Measurements from ENCODE around the gene GPD2. TPM values are rescaled to one million over a fixed set of nuclear protein-coding genes. Genes with fewer than 3 reads are reported as not detected.

Gene GPD2
- total and polyA plus RNA-seq, 2 of the 8 experiments (the other 6 are each of a cell fraction or from before 2014, with no cell fraction given), result 8.4 to 43.1 TPM

GRCh38 chr2:156586621-156587020 is 150.4 kb downstream of the GPD2 start:
- H4K5ac ChIP-seq (ENCODE audit: insufficient read length, low read depth, low read length), result no peak overlapping the region
- no peaks in the 10 kb centered on the region for H3K27me3 ChIP-seq (replicated peaks in 1 of 4; ENCODE audit: control insufficient read depth in 3 of 4, extremely low read depth in 1 of 4, insufficient read depth in 3 of 4, low read length in 3 of 4)
- no peak overlapping the region for H2BK120ac ChIP-seq (replicated peaks; ENCODE audit: low read depth, low read length)
- no peaks in the 10 kb centered on the region for H3K79me2 ChIP-seq (ENCODE audit: control insufficient read depth in 1 of 2, insufficient read depth in 2 of 2, low read length in 2 of 2)
- no peak for FAIRE-seq
- no peak overlapping the region for H3K56ac ChIP-seq (replicated peaks; ENCODE audit: insufficient read length, low read depth, low read length)
- no peak overlapping the region for H2BK12ac ChIP-seq (ENCODE audit: low read depth, low read length)
- H2AFZ ChIP-seq (ENCODE audit: low read length), result no peak overlapping the region
- no peak overlapping the region for H3K4me3 ChIP-seq (ENCODE audit: extremely low read depth in 1 of 4, insufficient read depth in 2 of 4, low read depth in 3 of 4, low read length in 4 of 4)
- no peak overlapping the region for H2AK5ac ChIP-seq (ENCODE audit: low read depth, low read length)
- no peak overlapping the region for H3K23ac ChIP-seq (ENCODE audit: insufficient read length)
- H3K14ac ChIP-seq (ENCODE audit: insufficient read length), result no peak overlapping the region
- H4K20me1 ChIP-seq (replicated peaks in 1 of 2; ENCODE audit: control insufficient read depth in 1 of 2, insufficient read depth in 2 of 2, low read length in 2 of 2), result no peaks in the 10 kb centered on the region
- no peak for DNase-seq (ENCODE audit: low read depth in 1 of 2, low spot score in 2 of 2)
- H3K23me2 ChIP-seq (ENCODE audit: low read depth, low read length), result no peaks in the 10 kb centered on the region
- H3K4me2 ChIP-seq (ENCODE audit: insufficient read depth in 1 of 2, low read depth in 2 of 2, low read length in 2 of 2), result no peak overlapping the region
- H4K91ac ChIP-seq (replicated peaks; ENCODE audit: insufficient read length, low read length), result no peak overlapping the region
- no peak overlapping the region for H3K9ac ChIP-seq (replicated peaks in 1 of 4; ENCODE audit: extremely low read depth in 1 of 4, low read depth in 3 of 4, low read length in 3 of 4)
- no peak overlapping the region for H2BK15ac ChIP-seq (ENCODE audit: low read length)
- peaks cover 0 to 4% (median 0%) of the 10 kb centered on the region in 4 experiments; a peak in 1 of 7 replicates for H3K4me1 ChIP-seq (replicated peaks in 1 of 4; ENCODE audit: control insufficient read depth in 3 of 4, insufficient read depth in 4 of 4, low read length in 3 of 4)
- no peak overlapping the region for H2BK5ac ChIP-seq (ENCODE audit: low read depth, low read length)
- H3K27ac ChIP-seq (ENCODE audit: low read depth, low read length), result no peak overlapping the region
- H3K4ac ChIP-seq (replicated peaks; ENCODE audit: insufficient read length, low read depth, low read length), result no peak overlapping the region
- POLR2A ChIA-PET (ENCODE audit: partially characterized antibody), result no interaction called here
- CTCF ChIA-PET (ENCODE audit: partially characterized antibody), result interaction anchor here (0.5 to 1.8 kb wide), 8 partner anchors 9 to 607 kb away, joined by 3 to 11 read pairs (median 3); no protein-coding TSS in a partner anchor
- no peaks in the 10 kb centered on the region for H3K79me1 ChIP-seq (ENCODE audit: low read depth, low read length)
- no peak overlapping the region for H2BK20ac ChIP-seq (ENCODE audit: low read length)
- no peaks in the 10 kb centered on the region for H3K36me3 ChIP-seq (ENCODE audit: control insufficient read depth in 2 of 4, insufficient read depth in 4 of 4, low read length in 3 of 4)
- H3K9me3 ChIP-seq (ENCODE audit: insufficient read depth in 2 of 2, low read depth in 1 of 2, low read length in 1 of 2), result no peaks in the 10 kb centered on the region
- no peak overlapping the region for H4K8ac ChIP-seq (ENCODE audit: extremely low read depth, insufficient read depth, low read length)
- no peak overlapping the region for H3K18ac ChIP-seq (ENCODE audit: extremely low read depth, low read length)
- WGBS, 2 experiments (ENCODE audit: extremely low coverage in 1 of 2, insufficient coverage in 1 of 2, insufficient read length in 1 of 2, insufficient replicate concordance in 2 of 2, low coverage in 1 of 2, low lambda C conversion rate in 2 of 2, missing lambda C conversion rate in 1 of 2), result 91% methylated on average over 2 of the region's 2 CpGs; no CpG with 5 or more reads in 1 of the 2 experiments
- TF ChIP-seq POLR2AphosphoS5 (IDR thresholded peaks at IDR 0.05; ENCODE audit: low read depth, low read length), result no peak
- TF ChIP-seq KDM5A (IDR thresholded peaks at IDR 0.05; ENCODE audit: low read length), result no peak
- TF ChIP-seq KDM1A (IDR thresholded peaks at IDR 0.05; ENCODE audit: borderline replicate concordance, low read length), result no peak
- TF ChIP-seq SUZ12 (IDR thresholded peaks at IDR 0.05; ENCODE audit: low read length), result no peak
- TF ChIP-seq FOSL1 (IDR thresholded peaks at IDR 0.05; ENCODE audit: insufficient read depth, low read depth, low read length), result no peak
- no peak for TF ChIP-seq CTCF (IDR thresholded peaks at IDR 0.05; ENCODE audit: control extremely low read depth in 1 of 3, insufficient read depth in 1 of 3, low read depth in 1 of 3, low read length in 3 of 3)
- no peak for TF ChIP-seq TAF1 (IDR thresholded peaks at IDR 0.05; ENCODE audit: low read depth, low read length)
- TF ChIP-seq TCF12 (IDR thresholded peaks at IDR 0.05; ENCODE audit: low read depth, low read length), result no peak
- no peak for TF ChIP-seq NANOG (IDR thresholded peaks at IDR 0.05; ENCODE audit: insufficient read depth, low read depth, low read length, poor library complexity, severe bottlenecking)
- TF ChIP-seq SIRT6 (IDR thresholded peaks at IDR 0.05; ENCODE audit: low read length), result no peak
- TF ChIP-seq GABPA (IDR thresholded peaks at IDR 0.05; ENCODE audit: borderline replicate concordance, insufficient read depth, low read length), result no peak
- TF ChIP-seq CEBPB (IDR thresholded peaks at IDR 0.05; ENCODE audit: low read depth, low read length), result no peak
- no peak for TF ChIP-seq RXRA (IDR thresholded peaks at IDR 0.05; ENCODE audit: insufficient read depth, low read depth, low read length)

Measured in H1 (cell line).